Brain microvascular endothelial cell (primary cell): ENCODE measurements around the gene B4GALT1.

ENCODE experiments used
- DNase-seq: peaks from one replicate; pipeline ENCODE4 v3.0.0-alpha.2; 2020
- H3K27ac ChIP-seq: fragments of 250-450 bp; sonication (Bioruptor Pico); 2 replicates; pipeline ENCODE4 v1.5.1; 2020; ENCODE audit warnings: mild to moderate bottlenecking, moderate library complexity
- H3K27me3 ChIP-seq: fragments of 250-450 bp; sonication (Bioruptor Pico); replicated peaks from 2 replicates; pipeline ENCODE4 v1.5.1; 2020; ENCODE audit warnings: mild to moderate bottlenecking
- H3K36me3 ChIP-seq: fragments of 250-450 bp; sonication (Bioruptor Pico); replicated peaks from 2 replicates; pipeline ENCODE4 v1.5.1; 2020; ENCODE audit warnings: mild to moderate bottlenecking
- H3K4me3 ChIP-seq: 2 replicates; pipeline ENCODE4 v1.5.1; 2011; ENCODE audit warnings: low read depth, mild to moderate bottlenecking, control low read depth, low read length, moderate library complexity
- CTCF ChIP-seq: IDR thresholded peaks from 2 replicates; pipeline ENCODE4 v1.5.1; 2011; ENCODE audit warnings: low read depth, mild to moderate bottlenecking, moderate library complexity, low read length, control low read depth, inconsistent platforms; ENCODE audit errors: missing control alignments
- in situ Hi-C: cut with HindIII; loops from 2 replicates; pipeline ENCODE4 v1.10.0; 2017; ENCODE audit warnings: low sequenced_read_pairs, low pct_ligation_motif_present

B4GALT1 gene

GRCh38 chr9:33186457-33187168 is 19.5 kb upstream of the B4GALT1 start:
- no peak for TF ChIP-seq CTCF

GRCh38 chr9:33185858-33186257 is 18.7 kb upstream of the B4GALT1 start:
- H3K36me3 ChIP-seq, result no peaks in the 10 kb centered on the region
- no peaks in the 10 kb centered on the region for H3K27me3 ChIP-seq
- no peak overlapping the region for H3K4me3 ChIP-seq
- no peak for DNase-seq
- no peak overlapping the region for H3K27ac ChIP-seq
- no peak for TF ChIP-seq CTCF
- in situ Hi-C loops, result no loop called here

More at GRCh38 chr9:33186457-33187168, 19.5 kb upstream of the B4GALT1 start:
- Histone ChIP-seq H3K4me3 (no peak overlapping the region), H3K27ac (no peak overlapping the region), H3K27me3 (no peaks in the 10 kb centered on the region), H3K36me3 (no peaks in the 10 kb centered on the region)
- no peak for DNase-seq
- in situ Hi-C loops, result no loop called here

- no peak for TF ChIP-seq CTCF
- in situ Hi-C loops, result no loop called here
- Histone ChIP-seq H3K4me3 (no peak overlapping the region), H3K27me3 (no peaks in the 10 kb centered on the region), H3K36me3 (no peaks in the 10 kb centered on the region), H3K27ac (no peak overlapping the region)
- no peak for DNase-seq
Measured at GRCh38 chr9:33185406-33185805, 18.3 kb upstream of the B4GALT1 start.

GRCh38 chr9:33184963-33185362 is 17.8 kb upstream of the B4GALT1 start:
- in situ Hi-C loops, result no loop called here
- Histone ChIP-seq H3K36me3 (no peaks in the 10 kb centered on the region), H3K27me3 (no peaks in the 10 kb centered on the region), H3K4me3 (no peak overlapping the region), H3K27ac (no peak overlapping the region)
- no peak for TF ChIP-seq CTCF
- DNase-seq, result no peak

GRCh38 chr9:33182519-33182918 is 15.4 kb upstream of the B4GALT1 start:
- no peak for DNase-seq
- H3K27ac ChIP-seq, result no peak overlapping the region
- no peaks in the 10 kb centered on the region for H3K27me3 ChIP-seq
- in situ Hi-C loops, result no loop called here
- H3K36me3 ChIP-seq, result no peaks in the 10 kb centered on the region
- no peak overlapping the region for H3K4me3 ChIP-seq
- TF ChIP-seq CTCF, result no peak
